Fibroblast of lung (primary cell): Measurements from ENCODE around the gene UBE3A. TPM values are rescaled to one million over a fixed set of nuclear protein-coding genes. Genes with fewer than 3 reads are reported as not detected.

Experiments
- DNase-seq, 2 donors: peaks; one replicate each; pipeline versions ENCODE4 v3.0.0 to v3.0.0-alpha.2; 2010; ENCODE audit warnings: low read depth in 2 of 2
- H2AFZ ChIP-seq: 2 replicates; pipeline ENCODE4 v1.5.1; 2012; ENCODE audit warnings: low read length, control low read depth, inconsistent platforms
- H3K27ac ChIP-seq: 2 replicates; pipeline ENCODE4 v1.5.1; 2011; ENCODE audit warnings: low read length, control low read depth; ENCODE audit not compliant: insufficient read depth
- H3K27me3 ChIP-seq: 2 replicates; pipeline ENCODE4 v1.5.1; 2011; ENCODE audit warnings: mild to moderate bottlenecking, low read length; ENCODE audit not compliant: control insufficient read depth, insufficient read depth
- H3K36me3 ChIP-seq: 2 replicates; pipeline ENCODE4 v1.5.1; 2011; ENCODE audit warnings: low read length; ENCODE audit not compliant: control insufficient read depth, insufficient read depth
- H3K4me1 ChIP-seq: 2 replicates; pipeline ENCODE4 v1.5.1; 2011; ENCODE audit warnings: low read length; ENCODE audit not compliant: control insufficient read depth, insufficient read depth; ENCODE audit errors: extremely low read depth
- H3K4me2 ChIP-seq: 2 replicates; pipeline ENCODE4 v1.5.1; 2011; ENCODE audit warnings: low read length, control low read depth; ENCODE audit not compliant: insufficient read depth; ENCODE audit errors: extremely low read depth
- H3K4me3 ChIP-seq, 4 experiments: fragments of 200-600 bp in 1 of 4; sonication (generic) in 1 of 4; replicated peaks in 1 of 4; 2 replicates each; pipeline ENCODE4 v1.5.1; 2011 to 2016; ENCODE audit warnings: low read length in 4 of 4, low read depth in 3 of 4, mild to moderate bottlenecking in 3 of 4, control low read depth in 2 of 4, inconsistent platforms in 1 of 4, mixed read lengths in 1 of 4; ENCODE audit not compliant: insufficient read depth in 1 of 4; ENCODE audit errors: control extremely low read depth in 1 of 4
- H3K79me2 ChIP-seq: 2 replicates; pipeline ENCODE4 v1.5.1; 2012; ENCODE audit warnings: mild to moderate bottlenecking, low read length, inconsistent platforms; ENCODE audit not compliant: control insufficient read depth, insufficient read depth
- H3K9ac ChIP-seq: 2 replicates; pipeline ENCODE4 v1.5.1; 2011; ENCODE audit warnings: mild to moderate bottlenecking, low read length, control low read depth; ENCODE audit not compliant: insufficient read depth
- H3K9me3 ChIP-seq: 2 replicates; pipeline ENCODE4 v1.5.1; 2012; ENCODE audit warnings: low read depth, low read length; ENCODE audit not compliant: control insufficient read depth, insufficient read depth
- H4K20me1 ChIP-seq: 2 replicates; pipeline ENCODE4 v1.5.1; 2011; ENCODE audit warnings: low read length; ENCODE audit not compliant: control insufficient read depth, insufficient read depth; ENCODE audit errors: extremely low read depth
- EZH2 ChIP-seq: IDR thresholded peaks from 2 replicates; pipeline ENCODE4 v1.5.1; 2012; ENCODE audit warnings: low read length, control low read depth, mild to moderate bottlenecking; ENCODE audit errors: missing control alignments
- polyA plus RNA-seq, 2 donors: library from polyadenylated mRNA; depleted of rRNA in 1 of 2; stranded (reverse) in 1 of 2; unstranded in 1 of 2; fragments of >200 nt; gene quantifications; 2 replicates each; pipeline ENCODE4 v1.2.1, GENCODE V29; 2011 to 2012; ENCODE audit warnings: missing spikeins in 1 of 2
- total RNA-seq: library from RNA; depleted of rRNA; stranded (reverse); fragments of >200 nt; gene quantifications from 2 replicates; pipeline ENCODE4 v1.2.1, GENCODE V29; 2014
- TF ChIP-seq, protein P1 (sequence below), 2 donors: IDR thresholded peaks in 1 of 2; conservative IDR thresholded peaks in 1 of 2; 1 replicate in 1 of 2; 2 replicates in 1 of 2; pipeline ENCODE4 v1.5.1; 2011 to 2012; ENCODE audit warnings: low read length in 2 of 2, control low read depth in 1 of 2, inconsistent platforms in 1 of 2, low read depth in 1 of 2, mild to moderate bottlenecking in 1 of 2

UBE3A gene
- total and polyA plus RNA-seq, 2 donors (not counting 1 experiment from before 2014, with no cell fraction given): 37.2 to 71.5 TPM

DNA sequence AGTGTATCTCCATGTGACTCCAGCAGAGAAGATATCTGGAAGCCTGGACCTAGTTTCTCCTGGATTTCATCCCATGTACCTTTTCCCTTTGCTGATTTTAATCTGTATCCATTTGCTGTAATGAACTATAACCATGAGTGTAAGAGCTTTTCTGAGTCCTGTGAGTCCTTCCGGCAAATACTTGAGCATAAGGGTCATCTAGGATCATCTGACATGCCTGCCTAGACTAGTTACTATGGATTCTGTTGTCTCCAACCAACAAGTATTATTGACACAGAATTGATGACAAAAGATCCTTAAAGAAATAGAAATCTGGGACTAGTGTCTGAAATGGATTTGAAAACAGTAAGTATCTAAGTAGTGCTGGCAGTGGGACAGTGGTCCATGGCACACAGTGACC is 11.3 kb upstream of the UBE3A start:
- Histone ChIP-seq H3K27ac (no peak overlapping the region), H4K20me1 (no peaks in the 10 kb centered on the region), H3K27me3 (no peaks in the 10 kb centered on the region), H3K4me2 (no peak overlapping the region), H3K4me3 (no peak overlapping the region), H3K79me2 (no peaks in the 10 kb centered on the region), H3K4me1 (no peaks in the 10 kb centered on the region), H3K9ac (no peak overlapping the region), H2AFZ (no peak overlapping the region), H3K9me3 (no peaks in the 10 kb centered on the region), H3K36me3 (no peaks in the 10 kb centered on the region)
- TF ChIP-seq, protein P1, sequence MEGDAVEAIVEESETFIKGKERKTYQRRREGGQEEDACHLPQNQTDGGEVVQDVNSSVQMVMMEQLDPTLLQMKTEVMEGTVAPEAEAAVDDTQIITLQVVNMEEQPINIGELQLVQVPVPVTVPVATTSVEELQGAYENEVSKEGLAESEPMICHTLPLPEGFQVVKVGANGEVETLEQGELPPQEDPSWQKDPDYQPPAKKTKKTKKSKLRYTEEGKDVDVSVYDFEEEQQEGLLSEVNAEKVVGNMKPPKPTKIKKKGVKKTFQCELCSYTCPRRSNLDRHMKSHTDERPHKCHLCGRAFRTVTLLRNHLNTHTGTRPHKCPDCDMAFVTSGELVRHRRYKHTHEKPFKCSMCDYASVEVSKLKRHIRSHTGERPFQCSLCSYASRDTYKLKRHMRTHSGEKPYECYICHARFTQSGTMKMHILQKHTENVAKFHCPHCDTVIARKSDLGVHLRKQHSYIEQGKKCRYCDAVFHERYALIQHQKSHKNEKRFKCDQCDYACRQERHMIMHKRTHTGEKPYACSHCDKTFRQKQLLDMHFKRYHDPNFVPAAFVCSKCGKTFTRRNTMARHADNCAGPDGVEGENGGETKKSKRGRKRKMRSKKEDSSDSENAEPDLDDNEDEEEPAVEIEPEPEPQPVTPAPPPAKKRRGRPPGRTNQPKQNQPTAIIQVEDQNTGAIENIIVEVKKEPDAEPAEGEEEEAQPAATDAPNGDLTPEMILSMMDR (conservative IDR thresholded peaks at IDR 0.05 in 1 of 2, IDR thresholded peaks at IDR 0.05 in 1 of 2; ENCODE audit: low read depth in 1 of 2, low read length in 2 of 2): no peak
- no peak for TF ChIP-seq EZH2
- no peak for DNase-seq

DNA sequence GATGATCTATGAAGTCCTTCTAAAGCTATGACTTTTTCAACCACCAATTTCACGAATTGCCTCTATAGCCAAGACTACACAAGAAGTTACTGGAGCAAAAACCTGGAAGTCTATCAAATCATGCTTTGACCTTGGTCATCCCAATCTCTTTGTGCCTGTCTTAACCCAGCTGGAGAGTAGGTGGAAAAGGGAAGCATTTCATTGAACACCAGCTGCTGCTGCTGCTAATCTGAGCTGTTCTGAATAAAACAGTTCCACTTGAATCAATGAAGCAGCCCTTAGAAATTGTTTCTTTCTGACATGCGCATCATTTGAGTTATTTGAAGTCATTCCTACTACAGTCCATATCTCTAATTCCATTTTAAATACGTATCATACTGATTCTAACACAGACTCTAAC is 7.3 kb upstream of the UBE3A start:
- no peak for DNase-seq
- Histone ChIP-seq H3K9ac (no peak overlapping the region), H3K9me3 (no peaks in the 10 kb centered on the region), H2AFZ (no peak overlapping the region), H4K20me1 (no peaks in the 10 kb centered on the region), H3K4me1 (no peaks in the 10 kb centered on the region), H3K27ac (no peak overlapping the region), H3K79me2 (no peaks in the 10 kb centered on the region), H3K27me3 (no peaks in the 10 kb centered on the region), H3K36me3 (no peaks in the 10 kb centered on the region), H3K4me3 (no peak overlapping the region), H3K4me2 (no peak overlapping the region)
- no peak for TF ChIP-seq EZH2
- TF ChIP-seq, protein P1 (conservative IDR thresholded peaks at IDR 0.05 in 1 of 2, IDR thresholded peaks at IDR 0.05 in 1 of 2; ENCODE audit: low read depth in 1 of 2, low read length in 2 of 2): no peak

DNA sequence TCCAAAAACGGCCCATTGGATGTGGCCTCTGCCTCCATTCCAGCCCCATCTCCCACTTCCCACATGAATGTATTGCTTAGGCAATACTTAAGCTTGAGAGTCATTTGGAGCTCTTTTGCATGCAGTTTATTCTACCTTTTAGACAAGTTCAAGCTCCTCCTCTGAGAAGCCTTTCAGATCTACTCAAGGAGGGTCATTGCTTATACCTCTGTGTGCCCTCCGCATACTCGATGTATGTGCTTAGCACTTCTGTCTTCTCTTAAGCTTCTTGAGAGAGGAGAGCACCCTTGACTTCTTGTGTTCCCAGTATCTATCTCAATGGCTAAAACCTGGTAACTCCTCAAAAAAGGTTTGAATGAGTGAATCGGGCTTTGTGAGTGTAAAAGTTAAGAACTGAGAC is 6.6 kb upstream of the UBE3A start:
- no peaks in the 10 kb centered on the region for H3K79me2 ChIP-seq
- H3K4me2 ChIP-seq: no peak overlapping the region
- no peak overlapping the region for H3K27ac ChIP-seq
- H3K27me3 ChIP-seq: no peaks in the 10 kb centered on the region
- H3K4me3 ChIP-seq: no peak overlapping the region
- no peaks in the 10 kb centered on the region for H4K20me1 ChIP-seq
- DNase-seq: no peak
- no peak overlapping the region for H3K9ac ChIP-seq
- no peaks in the 10 kb centered on the region for H3K36me3 ChIP-seq
- H3K9me3 ChIP-seq: no peaks in the 10 kb centered on the region
- no peak overlapping the region for H2AFZ ChIP-seq
- TF ChIP-seq, protein P1 (conservative IDR thresholded peaks at IDR 0.05 in 1 of 2, IDR thresholded peaks at IDR 0.05 in 1 of 2; ENCODE audit: low read depth in 1 of 2, low read length in 2 of 2): no peak
- TF ChIP-seq EZH2: no peak
- H3K4me1 ChIP-seq: no peaks in the 10 kb centered on the region
